Panc1 (cell line): ENCODE results near the gene CD4.

ENCODE experiments used
- CTCF ChIP-seq: fragments of 450-650 bp; IDR thresholded peaks from 2 replicates; pipeline ENCODE4 v1.5.1; 2017; ENCODE audit warnings: mild to moderate bottlenecking
- POLR2AphosphoS5 ChIP-seq: IDR thresholded peaks from 2 replicates; pipeline ENCODE4 v1.6.1; 2012; ENCODE audit warnings: mild to moderate bottlenecking, low read depth, low read length, moderate library complexity

- no peak for TF ChIP-seq CTCF
- no peak for TF ChIP-seq POLR2AphosphoS5
Measured at GRCh38 chr12:6817662-6818157, 28.4 kb downstream of the CD4 start.
